H1 (cell line): ENCODE data around the gene NDUFB4. TPM values are rescaled to one million over a fixed set of nuclear protein-coding genes. Genes with fewer than 3 reads are reported as not detected.

Source experiments
- CTCF ChIA-PET: fragments of 300-600 bp; sonication (Branson Sonifier 250); formaldehyde crosslinking; loops from one replicate; lab custom pipeline; 2021; ENCODE audit not compliant: partially characterized antibody; lab: Charles Lee
- POLR2A ChIA-PET: fragments of 300-600 bp; sonication (Branson Sonifier 250); formaldehyde crosslinking; loops from one replicate; lab custom pipeline; 2021; ENCODE audit warnings: inconsistent platforms; ENCODE audit not compliant: partially characterized antibody; lab: Charles Lee
- DNase-seq, 2 experiments: peaks; one replicate each; pipeline versions ENCODE4 v3.0.0 to v3.0.0-alpha.2; 2010 to 2022; ENCODE audit warnings: low spot score in 2 of 2, low read depth in 1 of 2, mixed read lengths in 1 of 2
- FAIRE-seq: peaks from 2 replicates; lab custom pipeline; 2011; peaks lifted over from hg19 to GRCh38; lab: Jason Lieb, UNC
- H2AFZ ChIP-seq: 2 replicates; pipeline ENCODE4 v1.8.1; 2012; ENCODE audit warnings: low read length, inconsistent platforms
- H2AK5ac ChIP-seq: 2 replicates; pipeline ENCODE4 v1.6.1; 2013; ENCODE audit warnings: low read depth, low read length
- H2BK120ac ChIP-seq: replicated peaks from 2 replicates; pipeline ENCODE3; 2013; ENCODE audit warnings: low read depth, low read length, inconsistent platforms
- H2BK12ac ChIP-seq: 2 replicates; pipeline ENCODE4 v1.6.1; 2013; ENCODE audit warnings: low read depth, low read length
- H2BK15ac ChIP-seq: 2 replicates; pipeline ENCODE4 v1.6.1; 2013; ENCODE audit warnings: low read length
- H2BK20ac ChIP-seq: 2 replicates; pipeline ENCODE4 v1.6.1; 2013; ENCODE audit warnings: low read length
- H2BK5ac ChIP-seq: 2 replicates; pipeline ENCODE4 v1.6.1; 2013; ENCODE audit warnings: low read depth, low read length
- H3K14ac ChIP-seq: 2 replicates; pipeline ENCODE4 v1.6.1; 2013; ENCODE audit warnings: inconsistent platforms; ENCODE audit not compliant: insufficient read length
- H3K18ac ChIP-seq: 2 replicates; pipeline ENCODE4 v1.6.1; 2013; ENCODE audit warnings: low read length; ENCODE audit errors: extremely low read depth
- H3K23ac ChIP-seq: 2 replicates; pipeline ENCODE4 v1.6.1; 2013; ENCODE audit warnings: inconsistent platforms; ENCODE audit not compliant: insufficient read length
- H3K23me2 ChIP-seq: 2 replicates; pipeline ENCODE4 v1.6.1; 2013; ENCODE audit warnings: low read depth, low read length
- H3K27ac ChIP-seq: 2 replicates; pipeline ENCODE4 v1.6.1; 2011; ENCODE audit warnings: low read depth, low read length, inconsistent platforms
- H3K27me3 ChIP-seq, 4 experiments: replicated peaks in 1 of 4; 1 replicate in 1 of 4; 2 replicates in 3 of 4; pipeline versions ENCODE4 v1.6.1 to v1.8.1; 2011 to 2013; ENCODE audit warnings: low read length in 3 of 4, mild to moderate bottlenecking in 3 of 4, inconsistent platforms in 2 of 4, mixed read lengths in 2 of 4, moderate library complexity in 1 of 4; ENCODE audit not compliant: control insufficient read depth in 3 of 4, insufficient read depth in 3 of 4; ENCODE audit errors: extremely low read depth in 1 of 4
- H3K36me3 ChIP-seq, 4 experiments: 2 replicates each; pipeline versions ENCODE4 v1.6.1 to v1.8.1; 2011 to 2013; ENCODE audit warnings: mild to moderate bottlenecking in 4 of 4, low read length in 3 of 4, moderate library complexity in 2 of 4, control low read depth in 1 of 4, inconsistent platforms in 1 of 4; ENCODE audit not compliant: insufficient read depth in 4 of 4, control insufficient read depth in 2 of 4
- H3K4ac ChIP-seq: replicated peaks from 2 replicates; pipeline ENCODE3; 2013; ENCODE audit warnings: low read length, low read depth, mixed read lengths, inconsistent platforms; ENCODE audit not compliant: insufficient read length
- H3K4me1 ChIP-seq, 4 experiments: replicated peaks in 1 of 4; 1 replicate in 1 of 4; 2 replicates in 3 of 4; pipeline versions ENCODE4 v1.6.1 to v1.8.1; 2011 to 2013; ENCODE audit warnings: low read length in 3 of 4, inconsistent platforms in 2 of 4, mixed read lengths in 1 of 4; ENCODE audit not compliant: insufficient read depth in 4 of 4, control insufficient read depth in 3 of 4
- H3K4me2 ChIP-seq, 2 experiments: 2 replicates each; pipeline versions ENCODE4 v1.6.1 to v1.8.1; 2011 to 2013; ENCODE audit warnings: low read depth in 2 of 2, low read length in 2 of 2, control low read depth in 1 of 2, inconsistent platforms in 1 of 2, mild to moderate bottlenecking in 1 of 2; ENCODE audit not compliant: insufficient read depth in 1 of 2
- H3K4me3 ChIP-seq, 4 experiments: fragments of 200-600, 300-600 bp in 1 of 4; sonication (generic), shearing (Covaris generic), sonication (Bioruptor Twin) in 1 of 4; 2 replicates each; pipeline versions ENCODE4 v1.5.1 to v1.8.1; 2011 to 2016; ENCODE audit warnings: low read length in 4 of 4, low read depth in 3 of 4, control low read depth in 2 of 4, inconsistent platforms in 2 of 4, mild to moderate bottlenecking in 2 of 4, mixed read lengths in 1 of 4, moderate library complexity in 1 of 4; ENCODE audit not compliant: insufficient read depth in 2 of 4; ENCODE audit errors: extremely low read depth in 1 of 4
- H3K56ac ChIP-seq: replicated peaks from 2 replicates; pipeline ENCODE3; 2013; ENCODE audit warnings: low read depth, mild to moderate bottlenecking, mixed read lengths, low read length, inconsistent platforms; ENCODE audit not compliant: insufficient read length
- H3K79me1 ChIP-seq: 2 replicates; pipeline ENCODE4 v1.6.1; 2013; ENCODE audit warnings: low read depth, low read length, control low read depth
- H3K79me2 ChIP-seq, 2 experiments: 2 replicates each; pipeline versions ENCODE4 v1.6.1 to v1.8.1; 2012 to 2013; ENCODE audit warnings: low read length in 2 of 2, mild to moderate bottlenecking in 2 of 2, inconsistent platforms in 1 of 2; ENCODE audit not compliant: insufficient read depth in 2 of 2, control insufficient read depth in 1 of 2
- H3K9ac ChIP-seq, 4 experiments: replicated peaks in 1 of 4; 1 replicate in 1 of 4; 2 replicates in 3 of 4; pipeline versions ENCODE4 v1.6.1 to v1.8.1; 2011 to 2013; ENCODE audit warnings: low read depth in 3 of 4, low read length in 3 of 4, control low read depth in 2 of 4, mild to moderate bottlenecking in 2 of 4, moderate library complexity in 2 of 4, inconsistent platforms in 1 of 4; ENCODE audit errors: extremely low read depth in 1 of 4
- H3K9me3 ChIP-seq, 2 experiments: 2 replicates each; pipeline versions ENCODE4 v1.6.1 to v1.8.1; 2012 to 2013; ENCODE audit warnings: mild to moderate bottlenecking in 2 of 2, moderate library complexity in 2 of 2, control low read depth in 1 of 2, inconsistent platforms in 1 of 2, low read depth in 1 of 2, low read length in 1 of 2, mixed read lengths in 1 of 2; ENCODE audit not compliant: insufficient read depth in 2 of 2
- H4K20me1 ChIP-seq, 2 experiments: replicated peaks in 1 of 2; 2 replicates each; pipeline versions ENCODE3 to v1.8.1; 2011 to 2013; ENCODE audit warnings: inconsistent platforms in 2 of 2, low read length in 2 of 2, mild to moderate bottlenecking in 1 of 2; ENCODE audit not compliant: insufficient read depth in 2 of 2, control insufficient read depth in 1 of 2
- H4K5ac ChIP-seq: 2 replicates; pipeline ENCODE4 v1.6.1; 2013; ENCODE audit warnings: low read length, low read depth, mixed read lengths, inconsistent platforms; ENCODE audit not compliant: insufficient read length
- H4K8ac ChIP-seq: 2 replicates; pipeline ENCODE4 v1.8.0; 2013; ENCODE audit warnings: mild to moderate bottlenecking, moderate library complexity, low read length, inconsistent platforms; ENCODE audit not compliant: insufficient read depth; ENCODE audit errors: extremely low read depth
- H4K91ac ChIP-seq: replicated peaks from 2 replicates; pipeline ENCODE3; 2013; ENCODE audit warnings: low read length, mixed read lengths, inconsistent platforms; ENCODE audit not compliant: insufficient read length
- CTCF ChIP-seq, 3 experiments: IDR thresholded peaks; 1 replicate in 2 of 3; 2 replicates in 1 of 3; pipeline versions ENCODE4 v1.5.1 to v1.6.1; 2011; ENCODE audit warnings: low read length in 3 of 3, mild to moderate bottlenecking in 3 of 3, inconsistent platforms in 2 of 3, low read depth in 1 of 3, moderate library complexity in 1 of 3; ENCODE audit not compliant: insufficient read depth in 1 of 3; ENCODE audit errors: control extremely low read depth in 1 of 3
- WGBS, 2 experiments: shearing (Covaris generic) in 1 of 2; methylation state at CpG; one replicate each; pipeline versions ENCODE4 v1.1.6 to v1.1.7; 2013 to 2015; ENCODE audit warnings: low lambda C conversion rate in 2 of 2, mixed read lengths in 2 of 2, inconsistent platforms in 1 of 2, low coverage in 1 of 2, missing lambda C conversion rate in 1 of 2; ENCODE audit not compliant: insufficient replicate concordance in 2 of 2, insufficient coverage in 1 of 2, insufficient read length in 1 of 2; ENCODE audit errors: extremely low coverage in 1 of 2, missing lambda C conversion rate in 1 of 2; 5-methylcytosine and 5-hydroxymethylcytosine counted together
- polyA plus RNA-seq, 7 experiments: library from polyadenylated mRNA; depleted of rRNA in 3 of 7; stranded (reverse) in 5 of 7; unstranded in 2 of 7; fragments of >200 nt in 5 of 7; fragments of 200-250 nt in 2 of 7; gene quantifications; 1 replicate in 5 of 7; 2 replicates in 1 of 7; 4 replicates in 1 of 7; pipeline versions ENCODE4 v1.2.1 to v1.2.3, GENCODE V29; 2011 to 2013; ENCODE audit warnings: missing spikeins in 2 of 7, mixed read lengths in 2 of 7
- total RNA-seq: library from RNA; stranded (reverse); fragmentation: NEBNext Ultra II Directional; extraction: Animal tissue kit (Norgen Biotek cat#: 25700); gene quantifications from 2 replicates; pipeline ENCODE4 v1.2.1, GENCODE V29; 2021

NDUFB4 gene
- total and polyA plus RNA-seq, 2 of the 8 experiments (the other 6 are each of a cell fraction or from before 2014, with no cell fraction given) = 184 to 382 TPM

GRCh38 chr3:120645083-120645845 is 49.1 kb downstream of the NDUFB4 start:
- no peaks in the 10 kb centered on the region for H3K79me1 ChIP-seq
- POLR2A ChIA-PET = no interaction called here
- no peak overlapping the region for H3K9ac ChIP-seq
- H3K4me3 ChIP-seq = no peak overlapping the region
- no peaks in the 10 kb centered on the region for H3K23me2 ChIP-seq
- no peak overlapping the region for H3K23ac ChIP-seq
- H3K4me1 ChIP-seq = no peaks in the 10 kb centered on the region
- no peak overlapping the region for H2BK20ac ChIP-seq
- no peak overlapping the region for H3K56ac ChIP-seq
- no peak for TF ChIP-seq CTCF (IDR thresholded peaks at IDR 0.05; ENCODE audit: control extremely low read depth in 1 of 3, insufficient read depth in 1 of 3, low read depth in 1 of 3, low read length in 3 of 3)
- TF ChIP-seq, all 59 proteins: peak for 0
- H3K14ac ChIP-seq = no peak overlapping the region
- H2BK15ac ChIP-seq = no peak overlapping the region
- no peaks in the 10 kb centered on the region for H3K9me3 ChIP-seq
- H3K18ac ChIP-seq = no peak overlapping the region
- H2BK120ac ChIP-seq = no peak overlapping the region
- H3K79me2 ChIP-seq = no peaks in the 10 kb centered on the region
- no peaks in the 10 kb centered on the region for H3K36me3 ChIP-seq
- no peak overlapping the region for H4K91ac ChIP-seq
- no peaks in the 10 kb centered on the region for H4K20me1 ChIP-seq
- 89% methylated on average over 5 of the region's 5 CpGs; no CpG with 5 or more reads in 1 of the 2 experiments for WGBS, 2 experiments
- FAIRE-seq (no peak), DNase-seq (no peak)
- H3K27me3 ChIP-seq = no peaks in the 10 kb centered on the region
- H2AFZ ChIP-seq = peak overlapping the region; percentile 34; the same call in 1 of the 2 replicates
- no peak overlapping the region for H3K4ac ChIP-seq
- H4K8ac ChIP-seq = no peak overlapping the region
- H2BK5ac ChIP-seq = no peak overlapping the region
- H2BK12ac ChIP-seq = no peak overlapping the region
- H3K4me2 ChIP-seq = no peak overlapping the region
- H2AK5ac ChIP-seq = no peak overlapping the region
- CTCF ChIA-PET = interaction anchor here (1.4 kb wide), 1 partner anchor 9 kb away, joined by 3 read pairs; no protein-coding TSS in a partner anchor
- no peak overlapping the region for H3K27ac ChIP-seq
- no peak overlapping the region for H4K5ac ChIP-seq
